OCI-LY3 (cell line): ENCODE measurements around the gene TM4SF1.

Source experiments
- H2AFZ ChIP-seq: fragments of 200-600, 300-600 bp; shearing (Covaris generic); 2 replicates; pipeline ENCODE4 v1.6.0; 2014; ENCODE audit warnings: antibody characterized with exemption, low read depth, low read length
- H3K27ac ChIP-seq: fragments of 200-600, 300-600 bp; sonication (generic); 2 replicates; pipeline ENCODE4 v1.5.1; 2014; ENCODE audit warnings: mild to moderate bottlenecking, low read length, moderate library complexity, mixed read lengths
- H3K27me3 ChIP-seq: fragments of 200-600, 300-600 bp; sonication (generic); 2 replicates; pipeline ENCODE4 v1.6.1; 2014; ENCODE audit warnings: low read depth, low read length, mixed read lengths
- H3K36me3 ChIP-seq: fragments of 200-600, 300-600 bp; sonication (generic); replicated peaks from 2 replicates; pipeline ENCODE3; 2014; ENCODE audit warnings: low read depth, low read length, mixed read lengths
- H3K4me1 ChIP-seq: fragments of 300-600, 200-600 bp; sonication (generic); 2 replicates; pipeline ENCODE4 v1.6.1; 2014; ENCODE audit warnings: low read length, mixed read lengths
- H3K4me2 ChIP-seq: fragments of 200-600, 300-600 bp; sonication (generic); 2 replicates; pipeline ENCODE4 v1.6.1; 2014; ENCODE audit warnings: low read length, mixed read lengths
- H3K4me3 ChIP-seq: fragments of 300-600, 200-600 bp; sonication (generic); 2 replicates; pipeline ENCODE4 v1.5.1; 2014; ENCODE audit warnings: antibody characterized with exemption, mild to moderate bottlenecking, low read length, moderate library complexity
- H3K79me2 ChIP-seq: fragments of 300-600, 200-600 bp; shearing (Covaris generic); 2 replicates; pipeline ENCODE4 v1.6.1; 2014; ENCODE audit warnings: mild to moderate bottlenecking, low read length, mixed read lengths
- H3K9ac ChIP-seq: fragments of 300-600, 200-600 bp; shearing (Covaris generic); 2 replicates; pipeline ENCODE4 v1.6.0; 2014; ENCODE audit warnings: mild to moderate bottlenecking, low read length, moderate library complexity
- H3K9me3 ChIP-seq: fragments of 200-600, 300-600 bp; shearing (Covaris generic); 2 replicates; pipeline ENCODE4 v1.6.1; 2014; ENCODE audit warnings: low read length, mixed read lengths; ENCODE audit not compliant: insufficient read depth
- H4K20me1 ChIP-seq: fragments of 200-600, 300-600 bp; sonication (generic); 2 replicates; pipeline ENCODE4 v1.6.1; 2016; ENCODE audit warnings: low read length, mixed read lengths; ENCODE audit not compliant: insufficient read depth
- EZH2phosphoT487 ChIP-seq: fragments of 200-600 bp; shearing (Covaris generic); IDR thresholded peaks from 2 replicates; pipeline ENCODE4 v1.6.1; 2018; ENCODE audit warnings: antibody characterized with exemption, mixed run types, low read depth
- TF ChIP-seq, protein P1 (sequence below): fragments of 200-600, 300-600 bp; sonication (generic); IDR thresholded peaks from 2 replicates; pipeline ENCODE4 v1.5.1; 2014; ENCODE audit warnings: antibody characterized with exemption, low read length, low read depth

Gene TM4SF1

DNA sequence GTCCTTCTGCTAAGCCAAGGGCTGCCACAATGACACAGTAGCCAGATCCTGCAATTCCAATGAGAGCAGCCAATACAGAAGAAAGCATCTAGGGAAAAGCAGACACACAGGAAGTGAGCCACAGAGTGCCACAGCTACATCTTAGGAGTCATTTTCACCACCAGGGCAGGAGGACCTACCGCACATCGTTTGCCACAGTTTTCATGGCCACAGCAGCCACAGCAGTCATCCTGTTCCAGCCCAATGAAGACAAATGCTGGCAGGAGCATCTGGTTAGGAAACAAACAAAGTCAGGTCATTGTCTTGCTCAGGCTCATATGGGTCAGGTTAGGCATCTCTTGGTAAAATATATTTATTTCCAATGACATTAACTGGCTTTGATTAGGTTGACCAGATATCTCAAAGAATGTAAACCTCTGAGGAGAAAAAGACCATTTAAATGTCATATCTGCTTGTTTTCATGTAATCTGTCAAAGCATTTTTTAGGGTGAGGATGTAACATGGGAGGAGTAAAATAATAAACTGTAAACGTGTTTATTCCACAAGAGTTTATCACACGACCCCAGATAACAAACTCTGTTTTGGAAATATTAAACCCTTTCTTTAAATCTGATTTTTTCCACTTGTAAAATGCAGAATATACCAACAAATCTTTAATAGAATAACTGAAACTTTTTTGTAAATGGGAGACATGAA lies 1.8 kb downstream of the TM4SF1 start:
- no peak overlapping the region for H2AFZ ChIP-seq
- no peak overlapping the region for H3K4me3 ChIP-seq
- H4K20me1 ChIP-seq, result no peaks in the 10 kb centered on the region
- no peak overlapping the region for H3K4me2 ChIP-seq
- H3K79me2 ChIP-seq, result no peaks in the 10 kb centered on the region
- no peak overlapping the region for H3K27ac ChIP-seq
- H3K27me3 ChIP-seq, result no peaks in the 10 kb centered on the region
- H3K9me3 ChIP-seq, result no peaks in the 10 kb centered on the region
- H3K9ac ChIP-seq, result no peak overlapping the region
- H3K4me1 ChIP-seq, result no peaks in the 10 kb centered on the region
- TF ChIP-seq, protein P1, sequence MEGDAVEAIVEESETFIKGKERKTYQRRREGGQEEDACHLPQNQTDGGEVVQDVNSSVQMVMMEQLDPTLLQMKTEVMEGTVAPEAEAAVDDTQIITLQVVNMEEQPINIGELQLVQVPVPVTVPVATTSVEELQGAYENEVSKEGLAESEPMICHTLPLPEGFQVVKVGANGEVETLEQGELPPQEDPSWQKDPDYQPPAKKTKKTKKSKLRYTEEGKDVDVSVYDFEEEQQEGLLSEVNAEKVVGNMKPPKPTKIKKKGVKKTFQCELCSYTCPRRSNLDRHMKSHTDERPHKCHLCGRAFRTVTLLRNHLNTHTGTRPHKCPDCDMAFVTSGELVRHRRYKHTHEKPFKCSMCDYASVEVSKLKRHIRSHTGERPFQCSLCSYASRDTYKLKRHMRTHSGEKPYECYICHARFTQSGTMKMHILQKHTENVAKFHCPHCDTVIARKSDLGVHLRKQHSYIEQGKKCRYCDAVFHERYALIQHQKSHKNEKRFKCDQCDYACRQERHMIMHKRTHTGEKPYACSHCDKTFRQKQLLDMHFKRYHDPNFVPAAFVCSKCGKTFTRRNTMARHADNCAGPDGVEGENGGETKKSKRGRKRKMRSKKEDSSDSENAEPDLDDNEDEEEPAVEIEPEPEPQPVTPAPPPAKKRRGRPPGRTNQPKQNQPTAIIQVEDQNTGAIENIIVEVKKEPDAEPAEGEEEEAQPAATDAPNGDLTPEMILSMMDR, result no peak
- TF ChIP-seq EZH2phosphoT487, result no peak
- H3K36me3 ChIP-seq, result no peaks in the 10 kb centered on the region

DNA sequence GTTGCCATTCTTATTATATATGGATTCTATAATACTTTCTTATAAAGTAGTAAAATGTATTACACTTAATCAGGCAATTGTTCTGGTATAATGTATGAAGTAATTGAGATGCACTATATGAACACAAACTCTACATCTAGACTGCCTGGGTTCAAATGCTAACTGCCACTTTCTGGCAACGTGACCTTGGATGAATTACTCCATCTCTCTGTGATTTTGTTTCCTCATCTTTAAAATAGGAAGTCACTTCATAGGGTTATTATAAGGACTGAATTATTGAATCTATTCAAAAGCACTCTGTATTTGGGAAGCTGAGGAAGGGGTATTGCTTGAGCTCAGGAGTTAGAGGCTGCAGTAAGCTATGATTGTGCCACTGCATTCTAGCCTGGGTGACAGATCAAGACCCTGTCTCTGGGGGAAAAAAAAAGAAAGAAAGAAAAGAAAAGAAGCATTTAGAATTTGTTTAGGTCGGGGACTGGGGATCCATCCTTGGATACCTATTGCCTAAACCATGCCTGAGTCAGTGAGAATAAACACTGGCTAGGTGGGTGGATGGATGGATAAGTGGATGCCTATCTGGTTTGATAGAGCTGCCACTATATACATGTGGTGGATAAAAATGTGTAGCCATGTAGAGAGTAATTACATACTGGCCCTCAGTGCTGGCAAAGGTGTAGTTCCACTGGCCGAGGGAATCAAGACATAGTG lies 2.5 kb downstream of the TM4SF1 start:
- Histone ChIP-seq H3K36me3 (no peaks in the 10 kb centered on the region), H3K79me2 (no peaks in the 10 kb centered on the region), H3K9ac (no peak overlapping the region), H3K27me3 (no peaks in the 10 kb centered on the region; the same call in 1 of the 2 replicates), H3K4me1 (no peaks in the 10 kb centered on the region), H3K27ac (no peak overlapping the region), H3K4me3 (no peak overlapping the region), H3K4me2 (no peak overlapping the region), H4K20me1 (no peaks in the 10 kb centered on the region), H3K9me3 (no peaks in the 10 kb centered on the region), H2AFZ (no peak overlapping the region)
- TF ChIP-seq EZH2phosphoT487, result no peak
- TF ChIP-seq, protein P1, result no peak

GRCh38 chr3:149374391-149374790 lies 3.1 kb downstream of the TM4SF1 start:
- H3K27ac ChIP-seq, result no peak overlapping the region
- H3K27me3 ChIP-seq, result no peaks in the 10 kb centered on the region; the same call in 1 of the 2 replicates
- H3K79me2 ChIP-seq, result no peaks in the 10 kb centered on the region
- H3K9ac ChIP-seq, result no peak overlapping the region
- no peaks in the 10 kb centered on the region for H3K4me1 ChIP-seq
- no peaks in the 10 kb centered on the region for H4K20me1 ChIP-seq
- no peaks in the 10 kb centered on the region for H3K9me3 ChIP-seq
- TF ChIP-seq, protein P1, result no peak
- no peak for TF ChIP-seq EZH2phosphoT487
- no peak overlapping the region for H3K4me3 ChIP-seq
- no peak overlapping the region for H3K4me2 ChIP-seq
- H2AFZ ChIP-seq, result no peak overlapping the region
- H3K36me3 ChIP-seq, result no peaks in the 10 kb centered on the region

DNA sequence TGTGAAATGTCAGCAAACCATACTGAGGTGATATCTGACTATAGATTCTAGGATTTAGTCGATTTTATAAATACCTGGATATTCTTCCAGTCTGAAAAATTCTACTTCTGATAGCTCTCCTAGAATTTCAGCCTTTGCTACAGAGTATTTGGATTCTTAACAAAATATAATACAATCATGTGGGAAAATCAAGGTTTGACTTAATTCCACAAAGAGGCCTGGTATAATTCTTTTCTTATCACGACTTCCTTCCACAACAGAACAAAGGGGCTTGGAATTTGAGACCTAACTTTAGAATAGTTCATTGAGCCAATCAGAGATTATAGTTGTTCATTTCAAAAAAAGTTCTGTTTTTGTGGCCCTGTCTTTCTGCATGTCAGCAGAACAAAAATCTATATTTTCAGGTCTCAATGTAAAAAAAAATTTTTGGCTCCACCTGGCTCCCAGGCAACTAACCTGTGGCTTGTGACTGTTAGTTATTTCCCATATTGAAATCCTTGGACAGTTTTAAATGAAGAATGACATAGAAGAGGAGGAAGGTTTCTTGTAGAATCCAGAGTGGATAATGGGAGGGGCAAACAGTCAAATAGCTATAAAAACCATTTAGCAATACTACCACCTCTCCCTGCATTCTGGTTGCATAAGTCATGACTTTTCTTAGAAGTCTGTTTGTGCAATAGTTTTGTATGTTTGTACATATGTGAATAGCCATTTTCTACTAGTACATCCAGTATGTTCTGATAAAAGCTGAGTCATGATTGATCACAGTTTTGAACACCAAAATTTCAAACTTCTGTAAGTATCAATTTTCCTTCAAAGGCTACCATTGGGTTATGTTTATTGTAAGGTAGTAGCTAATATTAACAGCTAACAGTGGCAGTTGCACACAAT lies 4.0 kb downstream of the TM4SF1 start:
- TF ChIP-seq EZH2phosphoT487, result no peak
- TF ChIP-seq, protein P1, result no peak
- Histone ChIP-seq H3K4me2 (no peak overlapping the region), H3K9me3 (no peaks in the 10 kb centered on the region), H3K4me3 (no peak overlapping the region), H3K79me2 (no peaks in the 10 kb centered on the region), H4K20me1 (no peaks in the 10 kb centered on the region), H3K9ac (no peak overlapping the region), H2AFZ (no peak overlapping the region), H3K36me3 (no peaks in the 10 kb centered on the region), H3K27me3 (peaks cover 2% of the 10 kb centered on the region), H3K27ac (no peak overlapping the region), H3K4me1 (no peaks in the 10 kb centered on the region)
